Measurements from ENCODE around the gene DGKZ.

The DGKZ gene

DNA sequence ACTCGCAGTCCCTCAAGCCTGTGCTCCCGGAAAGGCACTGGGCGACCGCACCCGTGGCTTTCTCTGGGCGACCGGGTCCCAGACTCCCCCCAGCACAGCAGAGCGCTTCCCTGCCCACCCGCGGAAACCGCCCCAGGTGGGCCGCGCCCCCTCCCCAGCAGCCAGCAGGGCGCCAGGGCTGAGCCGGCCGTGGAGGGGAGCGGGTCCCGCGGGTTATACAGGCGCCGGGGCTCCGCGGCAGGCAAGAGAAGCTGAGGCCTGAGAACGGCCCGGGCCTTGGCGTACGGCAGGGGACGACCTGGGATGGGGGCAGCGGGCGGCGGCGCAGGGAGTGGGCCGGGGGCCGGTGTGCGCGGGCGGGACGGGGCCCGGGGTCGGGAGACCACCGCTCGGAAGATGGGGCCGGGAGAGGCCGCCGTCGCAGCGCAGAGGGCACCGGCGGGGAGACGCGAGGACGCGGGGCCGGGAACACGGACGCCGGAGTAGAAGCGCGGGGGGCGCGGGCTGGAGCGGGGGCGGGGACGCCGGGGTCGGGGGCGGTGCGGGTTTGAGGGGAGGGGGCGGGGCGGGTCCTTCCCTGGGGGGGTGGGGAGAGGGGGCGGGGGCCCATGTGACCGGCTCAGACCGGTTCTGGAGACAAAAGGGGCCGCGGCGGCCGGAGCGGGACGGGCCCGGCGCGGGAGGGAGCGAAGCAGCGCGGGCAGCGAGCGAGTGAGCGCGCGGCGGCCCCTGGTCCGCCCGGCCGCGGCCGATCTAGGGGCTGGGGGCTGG, 34.0 kb downstream of the DGKZ start, which contains the start of gene MDK:
Gene MDK (plus strand): TSS at position 622 of the 771 bp plus-strand sequence. CDS start 389 bp downstream, outside the sequence.
- no peak for DNase-seq (ENCODE audit: insufficient read length)
- no peak for FAIRE-seq
- TF ChIP-seq TAF1 (IDR thresholded peaks at IDR 0.05; ENCODE audit: borderline replicate concordance, low read depth, low read length) (no peak), POLR2AphosphoS5 (IDR thresholded peaks at IDR 0.05; ENCODE audit: low read depth, low read length) (no peak), POLR2A (IDR thresholded peaks at IDR 0.05; ENCODE audit: low read depth, low read length) (no peak)

DNA sequence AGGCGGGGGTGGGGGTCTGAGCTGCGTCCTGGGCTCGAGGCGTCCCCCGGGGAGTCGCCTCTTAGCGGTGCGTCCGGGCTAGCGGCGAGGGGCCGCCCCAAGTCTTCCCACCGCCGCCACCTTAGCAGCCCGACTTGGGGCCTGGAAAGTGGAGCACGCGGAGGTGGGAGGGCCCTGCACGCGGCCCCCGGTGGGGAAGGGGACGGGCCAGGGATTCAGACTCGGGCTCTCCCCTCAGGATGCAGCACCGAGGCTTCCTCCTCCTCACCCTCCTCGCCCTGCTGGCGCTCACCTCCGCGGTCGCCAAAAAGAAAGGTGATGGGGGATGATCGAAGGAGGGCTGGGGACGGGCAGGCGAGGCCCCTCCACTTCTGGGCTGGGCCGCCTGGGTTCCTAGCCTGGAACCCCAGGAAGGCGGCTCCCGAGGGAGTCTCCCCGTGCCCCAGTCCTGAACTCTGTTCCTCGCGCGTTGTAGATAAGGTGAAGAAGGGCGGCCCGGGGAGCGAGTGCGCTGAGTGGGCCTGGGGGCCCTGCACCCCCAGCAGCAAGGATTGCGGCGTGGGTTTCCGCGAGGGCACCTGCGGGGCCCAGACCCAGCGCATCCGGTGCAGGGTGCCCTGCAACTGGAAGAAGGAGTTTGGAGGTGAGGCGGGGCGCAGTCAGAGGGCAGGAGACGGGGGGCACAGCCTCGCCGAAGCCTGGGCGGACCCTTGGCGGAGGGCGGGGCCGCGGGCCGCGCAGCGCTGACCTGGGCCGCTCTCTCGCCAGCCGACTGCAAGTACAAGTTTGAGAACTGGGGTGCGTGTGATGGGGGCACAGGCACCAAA, 34.8 kb downstream of the DGKZ start:
- no peak for DNase-seq (ENCODE audit: insufficient read length)
- no peak for FAIRE-seq

DNA sequence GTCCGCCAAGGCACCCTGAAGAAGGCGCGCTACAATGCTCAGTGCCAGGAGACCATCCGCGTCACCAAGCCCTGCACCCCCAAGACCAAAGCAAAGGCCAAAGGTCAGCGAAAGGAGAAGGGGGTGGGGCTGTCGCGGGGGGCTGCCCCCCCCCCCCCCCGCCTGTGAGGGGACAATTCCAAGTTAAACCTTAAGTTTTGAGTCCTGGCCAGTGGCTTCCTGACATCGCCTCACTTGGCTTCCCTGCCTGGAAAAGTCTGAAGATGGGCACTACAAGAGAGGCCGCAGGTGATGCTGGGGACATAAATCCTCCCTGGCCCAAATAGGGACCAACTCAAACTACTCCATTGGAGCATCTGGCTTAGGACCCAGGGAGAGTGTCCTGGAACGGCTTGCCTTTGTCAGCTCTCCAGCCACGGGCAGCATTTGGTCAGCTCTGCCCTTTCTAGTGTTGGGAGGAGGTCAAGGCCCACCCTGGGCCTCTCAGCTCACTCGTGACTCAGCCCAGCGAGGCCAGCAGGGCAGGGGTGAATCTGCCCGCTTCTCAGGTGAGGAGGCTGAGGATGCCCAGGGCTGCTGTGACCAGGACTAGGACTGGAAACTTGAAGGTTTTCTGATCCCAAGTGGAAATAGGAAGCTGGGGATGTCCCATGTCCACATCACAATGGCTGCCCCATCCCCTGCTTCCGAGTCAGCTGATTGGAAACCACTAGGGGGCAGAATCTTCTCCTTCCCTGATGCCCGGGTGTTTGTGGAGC, 35.6 kb downstream of the DGKZ start:
- no peak for DNase-seq (ENCODE audit: insufficient read length)
- FAIRE-seq: no peak
- TF ChIP-seq POLR2A (IDR thresholded peaks at IDR 0.05; ENCODE audit: low read depth, low read length): no peak
- no peak for TF ChIP-seq TAF1 (IDR thresholded peaks at IDR 0.05; ENCODE audit: borderline replicate concordance, low read depth, low read length)
- no peak for TF ChIP-seq POLR2AphosphoS5 (IDR thresholded peaks at IDR 0.05; ENCODE audit: low read depth, low read length)

More for the DNA sequence above, 34.8 kb downstream of the DGKZ start:
- TF ChIP-seq TAF1 (IDR thresholded peaks at IDR 0.05; ENCODE audit: borderline replicate concordance, low read depth, low read length): no peak
- no peak for TF ChIP-seq POLR2AphosphoS5 (IDR thresholded peaks at IDR 0.05; ENCODE audit: low read depth, low read length)
- TF ChIP-seq POLR2A (IDR thresholded peaks at IDR 0.05; ENCODE audit: low read depth, low read length): no peak

DNA sequence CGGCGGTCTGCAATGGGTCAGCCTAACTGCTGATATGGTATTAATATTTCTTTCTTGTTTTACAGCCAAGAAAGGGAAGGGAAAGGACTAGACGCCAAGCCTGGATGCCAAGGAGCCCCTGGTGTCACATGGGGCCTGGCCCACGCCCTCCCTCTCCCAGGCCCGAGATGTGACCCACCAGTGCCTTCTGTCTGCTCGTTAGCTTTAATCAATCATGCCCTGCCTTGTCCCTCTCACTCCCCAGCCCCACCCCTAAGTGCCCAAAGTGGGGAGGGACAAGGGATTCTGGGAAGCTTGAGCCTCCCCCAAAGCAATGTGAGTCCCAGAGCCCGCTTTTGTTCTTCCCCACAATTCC, 36.1 kb downstream of the DGKZ start:
- TF ChIP-seq TAF1 (IDR thresholded peaks at IDR 0.05; ENCODE audit: borderline replicate concordance, low read depth, low read length) (no peak), POLR2A (IDR thresholded peaks at IDR 0.05; ENCODE audit: low read depth, low read length) (no peak), POLR2AphosphoS5 (IDR thresholded peaks at IDR 0.05; ENCODE audit: low read depth, low read length) (no peak)
- DNase-seq (ENCODE audit: insufficient read length) (no peak), FAIRE-seq (no peak)

DNA sequence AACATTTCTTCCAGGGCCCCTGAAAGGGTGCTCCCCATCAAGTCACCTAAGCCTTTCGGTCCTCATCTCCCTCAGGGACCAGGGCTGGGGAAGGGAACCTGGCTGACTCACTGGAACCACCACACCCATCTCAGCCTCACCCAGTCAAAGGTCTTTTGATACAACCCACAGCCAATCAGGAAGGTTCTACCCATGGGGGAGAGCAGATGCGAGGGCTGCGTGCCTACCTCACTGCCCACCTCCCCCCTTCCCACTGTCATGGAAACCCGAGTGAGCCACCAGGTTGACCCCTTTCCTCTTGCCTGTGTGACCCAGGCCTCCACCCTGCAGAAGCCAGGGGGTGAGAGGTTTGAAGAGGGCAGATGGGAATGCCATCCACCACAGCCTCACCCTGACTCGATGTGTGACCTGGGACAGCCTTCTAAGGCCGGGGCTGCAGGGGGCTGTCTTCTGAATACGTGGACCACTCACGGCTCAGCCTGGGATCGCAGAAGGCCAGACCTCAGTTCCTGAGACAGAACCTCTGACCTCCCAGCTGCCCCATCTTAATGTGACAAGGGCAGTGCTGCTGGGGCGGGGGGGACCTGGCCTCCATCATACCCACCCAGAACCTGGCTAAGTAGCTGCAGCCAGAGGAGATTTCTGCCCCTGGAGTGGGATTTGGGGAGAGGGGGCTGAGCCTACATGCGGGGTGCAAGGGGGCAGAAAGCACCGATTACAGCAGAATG, 36.9 kb downstream of the DGKZ start:
- TF ChIP-seq POLR2A (IDR thresholded peaks at IDR 0.05; ENCODE audit: low read depth, low read length): no peak
- no peak for TF ChIP-seq TAF1 (IDR thresholded peaks at IDR 0.05; ENCODE audit: borderline replicate concordance, low read depth, low read length)
- no peak for DNase-seq (ENCODE audit: insufficient read length)
- no peak for FAIRE-seq

DNA sequence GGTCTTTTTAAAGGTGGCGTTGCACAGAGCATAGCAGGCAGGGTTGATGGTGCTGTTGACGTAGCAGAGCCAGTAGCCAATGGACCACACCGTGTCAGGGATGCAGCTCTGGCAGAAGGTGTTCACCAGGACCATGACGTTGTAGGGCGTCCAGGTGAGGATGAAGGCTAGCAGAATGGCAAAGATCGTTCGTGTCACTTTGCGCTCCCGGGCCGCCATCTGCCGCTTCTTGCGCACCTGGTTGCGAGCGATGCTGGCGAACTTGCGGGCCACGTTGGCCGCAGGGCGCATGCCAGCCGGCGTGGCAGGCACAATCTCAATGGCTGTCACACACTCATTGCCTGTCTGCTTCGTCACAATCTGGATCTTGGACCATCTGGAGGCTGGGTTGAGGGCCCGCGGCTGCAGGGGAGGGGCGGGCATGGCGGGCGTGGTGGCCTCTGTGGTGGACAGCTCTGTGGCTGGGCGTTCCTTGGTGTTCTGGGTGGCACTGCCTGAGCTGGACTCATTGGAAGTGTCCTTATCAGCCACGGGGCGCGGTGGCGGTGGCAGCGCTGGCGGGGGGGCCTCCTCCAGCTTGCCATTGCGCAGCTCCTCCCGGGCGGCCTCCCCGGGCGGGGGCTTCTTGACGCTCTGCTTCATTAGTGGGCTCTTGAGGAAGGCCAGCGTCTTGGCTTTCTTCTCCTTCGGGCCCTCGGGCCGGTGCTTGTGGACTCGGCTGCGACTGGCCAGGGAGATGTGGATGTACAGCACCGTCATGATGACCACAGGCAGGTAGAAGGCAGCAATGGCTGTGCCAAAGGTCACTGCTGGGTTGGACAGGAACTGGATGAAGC, 38.1 kb downstream of the DGKZ start:
- TF ChIP-seq POLR2A (IDR thresholded peaks at IDR 0.05; ENCODE audit: low read depth, low read length) (no peak), TAF1 (IDR thresholded peaks at IDR 0.05; ENCODE audit: borderline replicate concordance, low read depth, low read length) (no peak), POLR2AphosphoS5 (IDR thresholded peaks at IDR 0.05; ENCODE audit: low read depth, low read length) (no peak)
- DNase-seq (ENCODE audit: insufficient read length): no peak
- no peak for FAIRE-seq

DNA sequence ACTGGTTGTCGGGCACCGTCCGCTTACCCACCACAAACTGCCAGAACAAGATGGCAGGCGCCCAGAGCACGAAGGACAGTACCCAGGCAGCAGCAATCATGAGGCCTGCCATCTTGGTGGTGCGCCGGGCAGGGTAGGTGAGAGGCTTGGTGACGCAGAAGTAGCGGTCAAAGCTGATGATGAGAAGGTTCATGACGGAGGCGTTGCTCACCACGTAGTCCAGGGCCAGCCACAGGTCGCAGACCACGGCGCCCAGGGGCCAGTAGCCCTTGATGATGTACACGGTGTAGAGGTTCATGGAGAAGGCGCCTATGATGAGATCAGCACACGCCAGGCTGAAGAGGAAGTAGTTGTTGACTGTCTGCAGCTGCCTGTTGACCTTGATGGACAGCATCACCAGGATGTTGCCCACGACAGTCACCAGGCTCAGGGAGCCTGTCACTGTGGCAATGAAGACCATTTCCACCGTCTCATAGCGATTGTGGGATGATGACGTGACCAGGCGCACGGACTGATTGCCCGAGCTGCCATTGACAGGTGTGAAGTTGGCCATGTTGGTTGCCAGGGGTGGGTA, 38.8 kb downstream of the DGKZ start:
- no peak for FAIRE-seq
- no peak for DNase-seq (ENCODE audit: insufficient read length)
- TF ChIP-seq POLR2A (IDR thresholded peaks at IDR 0.05; ENCODE audit: low read depth, low read length) (no peak), POLR2AphosphoS5 (IDR thresholded peaks at IDR 0.05; ENCODE audit: low read depth, low read length) (no peak), TAF1 (IDR thresholded peaks at IDR 0.05; ENCODE audit: borderline replicate concordance, low read depth, low read length) (no peak)

DNA sequence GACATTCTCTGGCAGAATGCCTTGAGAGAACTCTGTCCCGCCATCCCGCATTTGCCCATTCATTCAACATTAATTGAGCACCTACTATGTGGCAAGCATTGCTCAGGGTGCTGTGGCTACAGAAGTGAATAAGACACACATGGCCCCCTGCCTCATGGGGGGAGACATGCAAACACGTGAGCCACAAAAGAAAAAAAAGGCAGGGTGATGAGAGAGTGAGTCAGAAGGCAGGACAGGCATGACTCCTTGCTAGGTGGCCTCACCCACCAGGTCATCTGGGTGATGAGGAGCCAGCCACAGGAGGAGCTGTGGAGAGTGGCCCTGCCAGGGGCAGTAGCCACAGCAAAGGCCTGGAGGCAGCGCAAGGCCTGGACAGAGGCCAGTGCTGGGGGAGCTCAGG, 39.4 kb downstream of the DGKZ start:
- no peak for TF ChIP-seq POLR2AphosphoS5 (IDR thresholded peaks at IDR 0.05; ENCODE audit: low read depth, low read length)
- no peak for TF ChIP-seq TAF1 (IDR thresholded peaks at IDR 0.05; ENCODE audit: borderline replicate concordance, low read depth, low read length)
- no peak for TF ChIP-seq POLR2A (IDR thresholded peaks at IDR 0.05; ENCODE audit: low read depth, low read length)
- DNase-seq (ENCODE audit: insufficient read length) (no peak), FAIRE-seq (no peak)

DNA sequence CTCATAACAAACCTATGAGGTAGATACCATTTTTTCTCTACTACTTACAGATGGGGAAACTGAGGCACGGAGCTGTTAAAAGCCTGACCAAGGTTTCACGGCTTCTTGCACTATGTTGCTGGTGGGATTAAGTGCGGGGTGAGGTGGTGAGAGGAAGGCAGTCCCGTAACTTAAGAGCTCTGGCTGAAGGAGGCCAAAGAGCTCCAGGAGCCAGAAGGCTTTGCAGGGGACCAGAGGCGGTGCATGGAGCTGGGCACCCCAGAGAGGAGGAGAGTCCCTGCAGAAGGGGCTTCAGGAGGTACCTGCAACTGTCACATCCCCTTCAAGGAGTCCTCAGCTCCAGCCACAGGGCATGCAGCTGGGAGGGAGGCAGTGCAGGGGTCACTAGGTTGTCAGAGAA, 40.2 kb downstream of the DGKZ start:
- no peak for DNase-seq (ENCODE audit: insufficient read length)
- no peak for TF ChIP-seq POLR2A (IDR thresholded peaks at IDR 0.05; ENCODE audit: low read depth, low read length)
- TF ChIP-seq POLR2AphosphoS5 (IDR thresholded peaks at IDR 0.05; ENCODE audit: low read depth, low read length): no peak
- FAIRE-seq: no peak

Measured in GM12892 (cell line).